Ramos (cell line): ENCODE results near the gene GFY.

ENCODE experiments used
- in situ Hi-C: fragments of 300-500 bp; cut with MboI; formaldehyde crosslinking; loops from one replicate; pipeline ENCODE4 v1.14.3; 2022; ENCODE audit warnings: low sequenced_read_pairs; ENCODE audit not compliant: unreplicated experiment

GFY gene

GRCh38 chr19:49425178-49425577 lies at the start of gene GFY:
TSS of gene GFY (plus strand) at chr19:49425388. CDS start at chr19:49426431, 1,043 bp downstream.
- in situ Hi-C loops: no loop called here

GRCh38 chr19:49378512-49378911 lies 46.7 kb upstream of the GFY start:
- in situ Hi-C loops: no loop called here

GRCh38 chr19:49380391-49380790 lies 44.8 kb upstream of the GFY start:
- in situ Hi-C loops: no loop called here

GRCh38 chr19:49382639-49383038 lies 42.5 kb upstream of the GFY start:
- in situ Hi-C loops: no loop called here

- in situ Hi-C loops: no loop called here
Measured at GRCh38 chr19:49383599-49383998, 41.6 kb upstream of the GFY start.

- in situ Hi-C loops: no loop called here
Measured at GRCh38 chr19:49387936-49388372, 37.2 kb upstream of the GFY start, which contains the start of gene KASH5. TSS of gene KASH5 (plus strand) at chr19:49388249. CDS start at chr19:49390884, 2,635 bp downstream.

GRCh38 chr19:49389406-49389805 lies 35.8 kb upstream of the GFY start:
- in situ Hi-C loops: no loop called here

GRCh38 chr19:49390131-49390928 lies 34.9 kb upstream of the GFY start:
- in situ Hi-C loops: loop anchor here (5.0 kb wide), 1 partner anchor 47 kb away; no protein-coding TSS in a partner anchor

GRCh38 chr19:49390929-49391359 lies 34.2 kb upstream of the GFY start:
- in situ Hi-C loops: loop anchor here (5.0 kb wide), 1 partner anchor 46 kb away; no protein-coding TSS in a partner anchor

GRCh38 chr19:49391581-49392399 lies 33.4 kb upstream of the GFY start:
- in situ Hi-C loops: loop anchor here (5.0 kb wide), 1 partner anchor 46 kb away; no protein-coding TSS in a partner anchor

GRCh38 chr19:49393881-49394280 lies 31.3 kb upstream of the GFY start:
- in situ Hi-C loops: loop anchor here (5.0 kb wide), 1 partner anchor 43 kb away; no protein-coding TSS in a partner anchor

GRCh38 chr19:49395581-49396407 lies 29.4 kb upstream of the GFY start:
- in situ Hi-C loops: no loop called here

GRCh38 chr19:49396738-49397505 lies 28.3 kb upstream of the GFY start:
- in situ Hi-C loops: no loop called here

GRCh38 chr19:49398001-49398615 lies 27.1 kb upstream of the GFY start:
- in situ Hi-C loops: no loop called here

- in situ Hi-C loops: no loop called here
Measured at GRCh38 chr19:49398931-49399330, 26.3 kb upstream of the GFY start.

GRCh38 chr19:49400029-49400428 lies 25.2 kb upstream of the GFY start:
- in situ Hi-C loops: no loop called here

GRCh38 chr19:49403404-49404187 lies 21.6 kb upstream of the GFY start:
- in situ Hi-C loops: no loop called here

GRCh38 chr19:49407079-49407478 lies 18.1 kb upstream of the GFY start:
- in situ Hi-C loops: no loop called here
